K562 treated with DMSO at 1 percent for 12 hours (cell line): ENCODE data around the gene HMGA1. TPM values are rescaled to one million over a fixed set of nuclear protein-coding genes. Genes with fewer than 3 reads are reported as not detected.

Source experiments
- total RNA-seq: library from RNA; unstranded; fragments of 300-600 nt; gene quantifications from 2 replicates; pipeline ENCODE4 v1.2.3, GENCODE V29; 2022; ENCODE audit not compliant: insufficient read depth

Gene HMGA1, protein sequence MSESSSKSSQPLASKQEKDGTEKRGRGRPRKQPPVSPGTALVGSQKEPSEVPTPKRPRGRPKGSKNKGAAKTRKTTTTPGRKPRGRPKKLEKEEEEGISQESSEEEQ
- total RNA-seq: 1,241 and 1,620 TPM in 2 replicates

GRCh38 chr6:34236443-34237315 is at the start of gene HMGA1:
Gene HMGA1, plus strand, starts transcription at chr6:34236873. Its CDS starts 3,908 bp downstream, at chr6:34240781.

GRCh38 chr6:34248727-34249468 is 12.2 kb downstream of the HMGA1 start, which contains the start of gene SMIM29:
Gene SMIM29, minus strand, starts transcription at chr6:34249006. Its CDS starts 1,215 bp downstream, at chr6:34247791.

Other genes starting within 250 kb of the HMGA1 start
- gene GRM4, start 90.8 kb upstream of the HMGA1 start, total RNA-seq: not detected in 2 replicates
- 137 and 153 TPM in 2 replicates for gene SMIM29, start 12.1 kb downstream of the HMGA1 start, total RNA-seq
- 5.5 and 18.0 TPM in 2 replicates for gene NUDT3, start 155.8 kb downstream of the HMGA1 start, total RNA-seq
- 5,938 and 9,266 TPM in 2 replicates for gene RPS10, start 189.2 kb downstream of the HMGA1 start, total RNA-seq
- gene PACSIN1, start 229.2 kb downstream of the HMGA1 start, total RNA-seq: 0.66 and 1.5 TPM in 2 replicates